Measurements from ENCODE around the gene NUTF2.
"Not testable (repeated sequence)": the region's sequence is repeated elsewhere in the genome, so short reads cannot be mapped to it uniquely, and the experiment has no call there.

NUTF2 gene

DNA sequence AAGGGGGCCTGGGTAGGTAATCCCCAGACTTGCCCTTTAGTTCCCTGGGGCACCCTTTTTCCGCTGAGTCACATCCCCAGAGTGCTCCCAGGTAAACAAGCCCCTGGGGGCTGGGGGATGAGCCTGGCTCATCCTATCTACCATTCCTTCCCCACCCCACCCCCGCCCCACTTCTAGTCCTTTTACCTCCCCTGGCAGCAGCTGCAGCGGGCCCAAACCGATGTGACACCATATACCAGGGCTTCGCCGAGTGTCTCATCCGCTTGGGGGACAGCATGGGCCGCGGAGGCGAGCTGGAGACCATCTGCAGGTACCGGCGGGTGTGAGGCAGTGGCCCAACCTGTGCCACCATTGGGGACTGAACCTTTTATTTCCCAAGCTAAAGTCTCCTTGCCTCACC, 38.8 kb downstream of the NUTF2 start:
- no peak for DNase-seq (ENCODE audit: low read depth in 2 of 2)

DNA sequence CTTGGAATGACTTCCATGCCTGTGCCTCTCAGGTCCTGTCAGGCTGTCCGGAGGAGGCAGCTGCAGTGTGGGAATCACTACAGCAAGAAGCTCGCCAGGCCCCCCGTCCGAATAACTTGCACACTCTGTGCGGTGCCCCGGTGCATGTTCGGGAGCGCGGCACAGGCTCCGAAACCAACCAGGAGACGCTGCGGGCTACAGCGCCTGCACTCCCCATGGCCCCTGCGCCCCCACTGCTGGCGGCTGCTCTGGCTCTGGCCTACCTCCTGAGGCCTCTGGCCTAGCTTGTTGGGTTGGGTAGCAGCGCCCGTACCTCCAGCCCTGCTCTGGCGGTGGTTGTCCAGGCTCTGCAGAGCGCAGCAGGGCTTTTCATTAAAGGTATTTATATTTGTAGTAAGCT, 39.2 kb downstream of the NUTF2 start:
- no peak for DNase-seq (ENCODE audit: low read depth in 2 of 2)

DNA sequence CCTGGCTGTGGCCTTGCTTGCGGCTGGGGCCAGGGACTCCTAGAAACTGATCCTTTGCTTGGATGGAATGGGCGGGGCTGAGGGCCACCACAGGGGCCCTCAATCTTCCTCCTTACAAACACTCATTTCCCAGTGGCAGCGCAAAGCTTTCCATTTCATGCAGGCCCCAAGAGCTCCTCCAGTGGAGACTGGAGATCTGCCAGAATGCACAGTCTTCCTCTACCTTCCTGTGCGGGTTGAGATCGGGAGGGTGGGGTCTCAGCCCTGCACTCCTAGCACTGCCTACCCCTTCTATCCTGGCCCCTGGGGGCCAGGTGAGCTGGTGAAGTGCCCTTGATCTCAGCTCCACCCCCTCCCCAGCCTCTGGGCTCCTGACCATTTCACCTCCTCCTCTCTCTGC, 39.7 kb downstream of the NUTF2 start:
- DNase-seq (ENCODE audit: low read depth in 2 of 2) = no peak

DNA sequence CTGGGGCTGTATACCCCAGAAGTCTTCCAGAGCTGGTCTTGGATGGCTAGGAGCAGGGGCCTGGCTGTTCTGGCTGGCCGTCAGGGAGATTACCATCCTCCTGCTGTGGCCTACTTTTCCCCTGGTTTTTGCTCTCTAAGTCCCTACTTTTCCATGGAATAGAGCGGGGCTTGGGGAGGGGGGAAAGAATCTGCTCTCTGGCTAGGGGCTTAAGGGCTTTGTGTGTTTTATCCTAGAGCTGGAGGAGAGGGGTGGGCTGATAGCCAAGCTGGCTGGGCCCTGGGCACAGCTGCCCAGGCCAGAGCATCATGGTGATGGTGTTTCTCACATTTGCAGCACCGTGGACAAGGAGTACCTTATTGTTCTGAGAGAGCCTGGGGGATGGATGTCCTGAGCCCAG, 41.6 kb downstream of the NUTF2 start:
- no peak for DNase-seq (ENCODE audit: low read depth in 2 of 2)

DNA sequence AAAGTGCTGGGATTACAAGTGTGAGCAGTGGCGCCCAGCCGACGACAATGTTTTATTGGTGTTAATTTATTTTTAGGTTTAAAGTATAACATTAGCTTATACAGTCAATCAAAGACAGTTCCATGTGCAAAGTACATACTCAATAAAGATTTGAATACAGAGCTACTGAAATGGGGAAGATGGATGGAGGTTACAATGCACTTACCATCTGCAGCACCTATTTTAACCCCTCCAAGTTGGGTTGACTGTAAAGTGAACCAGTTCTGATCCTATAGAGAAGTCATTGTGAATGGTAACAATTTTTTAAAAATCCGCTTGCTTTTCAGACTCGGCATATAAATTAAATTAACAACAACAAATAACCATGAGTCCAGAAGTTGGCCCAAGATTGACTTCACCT, 45.6 kb downstream of the NUTF2 start:
- no peak for DNase-seq (ENCODE audit: low read depth in 2 of 2)

DNA sequence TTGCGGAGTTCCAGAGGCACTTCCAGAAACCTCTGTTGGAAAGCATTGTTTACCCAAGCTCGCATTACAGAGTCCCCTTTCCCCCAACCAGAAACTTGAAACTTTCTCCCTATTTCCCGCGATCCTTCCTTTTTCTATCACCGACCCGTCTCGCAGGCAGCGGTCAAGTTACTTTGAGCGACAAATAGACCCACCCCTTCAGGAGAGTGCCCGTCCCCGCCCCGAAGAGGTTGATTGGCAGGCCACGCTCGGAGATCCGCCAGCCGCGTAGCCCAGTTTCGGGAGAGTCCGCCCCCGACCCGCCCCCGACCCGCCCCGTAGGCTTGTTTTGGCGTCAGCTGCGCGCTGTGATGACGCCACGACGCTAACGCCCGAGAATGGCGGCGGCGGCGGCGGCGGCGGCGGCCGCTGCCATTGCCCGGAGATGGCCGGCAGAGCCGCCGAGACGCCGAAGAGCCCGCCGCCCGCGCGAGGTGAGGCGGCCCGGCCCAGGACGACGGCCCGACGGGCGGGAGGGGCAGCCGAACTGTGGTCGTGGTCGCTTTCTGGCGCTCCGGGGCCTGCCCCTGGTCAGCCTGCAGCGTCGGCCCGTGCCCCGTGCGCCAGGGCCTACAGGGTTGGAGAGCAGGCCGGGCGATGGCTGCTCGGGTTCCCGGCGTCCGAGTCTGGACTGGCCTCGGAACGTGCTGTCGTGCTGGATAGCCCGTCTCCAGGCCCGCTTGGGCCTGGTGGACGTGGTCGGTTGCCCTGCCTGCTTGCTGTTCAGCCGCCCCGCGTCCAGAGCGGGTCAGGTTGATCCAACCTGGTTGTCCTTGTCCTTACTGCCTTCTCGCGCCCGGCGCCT, 46.4 kb downstream of the NUTF2 start, which contains the start of gene PSKH1:
Gene PSKH1 (plus strand): TSS at position 356 of the 844 bp plus-strand sequence. CDS start 15,496 bp downstream, outside the sequence.
- DNase-seq (ENCODE audit: low read depth in 2 of 2) = peak; percentile 89 to 96

DNA sequence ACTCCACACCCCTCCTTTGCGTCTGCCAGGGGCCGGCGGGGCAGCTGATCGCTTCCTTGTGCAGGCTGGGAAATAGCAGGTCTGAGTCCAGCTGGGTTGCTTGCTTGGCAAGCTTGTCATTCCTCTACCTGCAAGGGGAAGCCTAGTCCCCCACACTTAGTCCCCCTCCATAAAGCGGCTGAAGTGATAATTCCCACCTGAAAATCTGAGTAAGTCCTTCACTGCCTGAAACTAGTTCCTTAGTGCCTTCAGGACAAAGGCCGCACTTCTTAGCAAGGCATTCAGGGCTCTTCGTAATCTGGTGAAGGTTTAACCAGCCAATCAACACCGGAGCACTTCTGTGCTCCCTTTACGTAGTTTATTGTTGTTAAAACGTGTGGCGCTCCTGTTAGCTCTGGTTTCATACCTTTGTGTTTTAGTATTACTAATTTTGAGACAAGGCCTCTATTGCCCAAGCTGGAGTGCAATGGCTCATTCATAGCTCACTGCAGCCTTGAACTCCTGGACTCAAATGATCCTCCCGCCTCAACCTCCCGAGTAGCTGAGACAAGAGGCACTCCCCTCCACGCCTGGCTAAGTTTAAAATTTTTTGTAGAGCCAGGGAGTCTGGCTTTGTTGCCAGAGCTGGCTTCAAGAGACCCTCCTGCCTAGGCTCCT, 47.1 kb downstream of the NUTF2 start:
- DNase-seq (ENCODE audit: low read depth in 2 of 2) = no peak

DNA sequence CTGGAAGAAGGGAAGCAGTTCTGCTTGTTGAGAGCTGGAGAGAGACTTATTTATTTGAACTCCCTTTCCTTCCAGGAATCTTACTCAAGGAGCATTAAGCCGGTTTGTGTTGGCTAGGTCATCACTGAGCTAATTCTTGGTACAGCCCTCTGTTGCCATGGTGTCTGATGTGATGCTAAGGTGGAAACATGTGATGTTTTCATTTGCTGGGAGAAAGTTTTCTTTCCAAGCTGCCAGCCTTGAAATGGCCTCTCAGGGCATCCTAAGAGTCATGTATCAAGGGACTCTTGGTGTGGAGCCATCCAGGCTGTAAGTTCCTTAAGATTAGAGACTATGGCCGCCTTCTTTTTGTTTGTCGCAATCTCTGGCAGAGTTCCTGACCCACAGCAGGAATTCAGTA, 50.5 kb downstream of the NUTF2 start:
- DNase-seq (ENCODE audit: low read depth in 2 of 2) = no peak

DNA sequence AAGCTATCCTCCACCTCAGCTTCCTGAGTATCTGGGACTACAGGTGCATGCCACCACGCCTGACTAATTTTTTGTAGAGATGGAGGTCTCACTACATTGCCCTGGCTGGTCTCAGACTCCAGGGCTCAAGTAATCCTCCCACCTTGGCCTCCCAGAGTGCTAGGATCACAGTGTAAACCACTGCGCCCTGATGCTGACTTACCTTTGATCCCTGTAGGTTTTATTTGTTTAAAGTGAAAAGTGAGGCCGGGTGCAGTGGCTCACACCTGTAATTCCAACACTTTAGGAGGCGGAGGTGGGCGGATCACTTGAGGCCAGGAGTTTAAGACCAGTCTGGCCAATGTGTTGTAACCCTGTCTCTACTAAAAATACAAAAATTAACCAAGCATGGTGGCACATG, 55.0 kb downstream of the NUTF2 start:
- DNase-seq (ENCODE audit: low read depth in 2 of 2) = no peak

DNA sequence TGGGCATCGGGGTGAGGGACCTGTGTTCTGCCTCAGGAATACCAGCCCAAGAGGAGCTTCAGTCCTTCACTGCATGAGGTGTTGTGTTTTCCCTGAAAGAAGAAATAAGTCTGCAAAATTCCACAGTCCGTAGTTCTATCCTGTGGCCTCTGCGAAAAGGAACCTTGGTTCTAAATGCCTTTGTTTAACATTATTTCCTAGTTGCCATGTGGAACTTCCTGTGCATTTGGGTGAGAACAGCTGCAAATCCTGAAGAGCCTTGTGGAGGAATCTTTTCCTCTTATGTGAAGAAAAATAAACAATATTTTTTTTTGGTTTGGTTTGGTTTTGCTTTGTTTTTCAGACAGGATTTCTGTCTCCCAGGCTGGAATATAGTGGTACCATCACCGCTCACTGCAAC, 56.1 kb downstream of the NUTF2 start:
- DNase-seq (ENCODE audit: low read depth in 2 of 2) = no peak

DNA sequence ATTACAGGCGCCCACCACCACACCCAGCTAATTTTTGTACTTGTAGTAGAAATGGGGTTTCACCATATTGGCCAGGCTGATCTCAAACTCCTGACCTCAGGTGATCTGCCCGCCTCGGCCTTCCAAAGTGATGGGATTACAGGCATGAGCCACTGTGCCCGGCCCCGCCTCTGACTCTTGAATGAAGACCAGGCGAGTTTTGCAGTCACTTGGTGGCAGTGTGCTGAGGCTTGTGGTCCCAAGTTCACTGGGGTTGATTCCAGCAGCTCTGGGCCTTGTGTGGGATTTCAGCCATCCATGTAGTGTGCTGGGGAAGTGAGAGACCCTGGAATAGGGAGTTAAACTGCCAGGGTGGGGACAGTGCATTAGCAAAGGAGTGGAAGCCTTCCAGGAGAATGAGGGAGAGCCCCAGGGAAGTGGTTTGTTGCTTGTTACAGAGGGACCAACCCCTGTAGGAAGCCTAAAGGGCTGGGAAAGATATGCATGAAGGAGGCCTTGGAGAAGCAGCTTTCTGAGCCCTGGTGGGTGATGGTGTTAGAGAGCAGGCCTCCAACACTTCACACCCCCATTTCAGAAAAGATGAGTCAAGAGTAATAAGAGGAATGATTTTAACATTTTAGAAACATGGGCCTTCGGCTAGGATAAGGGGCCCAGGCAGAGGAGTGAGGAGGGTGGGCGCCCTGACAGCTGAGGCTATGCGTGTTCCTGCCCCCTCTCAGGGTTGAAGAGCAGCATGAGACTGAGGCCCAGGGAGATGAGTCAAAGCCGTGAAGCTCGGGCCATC, 60.9 kb downstream of the NUTF2 start:
- no peak for DNase-seq (ENCODE audit: low read depth in 2 of 2)

DNA sequence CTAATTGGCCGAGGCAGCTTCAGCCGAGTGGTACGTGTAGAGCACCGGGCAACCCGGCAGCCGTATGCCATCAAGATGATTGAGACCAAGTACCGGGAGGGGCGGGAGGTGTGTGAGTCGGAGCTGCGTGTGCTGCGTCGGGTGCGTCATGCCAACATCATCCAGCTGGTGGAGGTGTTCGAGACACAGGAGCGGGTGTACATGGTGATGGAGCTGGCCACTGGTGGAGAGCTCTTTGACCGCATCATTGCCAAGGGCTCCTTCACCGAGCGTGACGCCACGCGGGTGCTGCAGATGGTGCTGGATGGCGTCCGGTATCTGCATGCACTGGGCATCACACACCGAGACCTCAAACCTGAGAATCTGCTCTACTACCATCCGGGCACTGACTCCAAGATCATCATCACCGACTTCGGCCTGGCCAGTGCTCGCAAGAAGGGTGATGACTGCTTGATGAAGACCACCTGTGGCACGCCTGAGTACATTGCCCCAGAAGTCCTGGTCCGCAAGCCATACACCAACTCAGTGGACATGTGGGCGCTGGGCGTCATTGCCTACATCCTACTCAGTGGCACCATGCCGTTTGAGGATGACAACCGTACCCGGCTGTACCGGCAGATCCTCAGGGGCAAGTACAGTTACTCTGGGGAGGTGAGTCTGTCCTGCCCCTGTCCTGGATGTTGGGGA, 62.5 kb downstream of the NUTF2 start:
- DNase-seq (ENCODE audit: low read depth in 2 of 2) = no peak

DNA sequence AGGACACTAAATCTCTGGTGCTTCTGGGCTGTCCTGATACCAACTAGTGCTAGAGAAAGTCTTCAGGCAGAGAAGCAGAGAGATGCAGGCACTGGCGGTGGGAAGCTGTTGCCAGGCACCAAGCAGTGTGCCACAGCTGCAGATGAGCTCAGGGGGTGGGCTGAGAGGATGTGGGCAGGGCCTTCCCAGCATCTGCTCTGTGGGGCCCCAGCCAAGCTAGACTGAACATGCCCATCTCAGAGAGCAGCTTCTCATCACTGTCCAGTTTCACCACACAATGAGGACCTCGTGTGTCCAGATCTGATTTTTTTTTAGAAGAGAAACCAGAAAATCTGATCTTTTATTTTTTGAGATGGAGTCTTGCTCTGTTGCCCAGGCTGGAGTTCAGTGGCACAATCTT, 63.4 kb downstream of the NUTF2 start:
- no peak for DNase-seq (ENCODE audit: low read depth in 2 of 2)

DNA sequence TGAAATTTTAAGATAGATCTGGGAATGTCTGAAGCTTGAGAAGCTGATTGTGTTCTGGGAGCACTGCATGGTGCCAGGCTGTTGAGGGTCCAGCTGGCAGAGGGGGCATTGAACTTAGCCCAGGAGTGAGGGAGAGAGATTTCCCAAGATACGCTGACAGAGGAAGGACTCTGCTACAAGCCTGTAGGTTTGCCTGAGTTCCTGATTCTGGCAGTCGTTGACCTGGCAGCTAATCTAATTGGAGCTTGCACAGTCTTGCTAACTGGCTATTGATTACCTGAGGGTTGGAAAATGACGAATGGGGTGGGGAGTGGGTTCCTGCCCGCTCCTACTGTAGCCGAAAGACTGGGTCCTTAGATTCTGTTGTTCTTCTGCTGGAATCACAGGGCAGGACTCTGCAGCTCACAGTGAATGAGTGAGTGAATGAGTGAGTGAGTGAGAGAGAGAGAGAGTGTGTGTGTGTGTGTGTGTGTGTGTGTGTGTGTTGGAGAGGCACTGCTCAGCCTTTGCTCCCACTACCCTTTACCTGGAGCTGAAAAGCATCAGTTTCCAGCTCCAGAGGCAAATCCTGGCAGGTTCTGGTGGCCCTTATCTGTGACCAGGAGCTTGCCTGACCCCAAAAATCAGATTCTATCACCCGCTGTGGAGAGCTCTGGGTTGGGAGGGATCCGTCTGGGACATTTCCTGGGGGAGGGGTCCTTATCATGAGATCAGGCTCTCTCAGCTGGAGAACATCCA, 68.2 kb downstream of the NUTF2 start:
- DNase-seq (ENCODE audit: low read depth in 2 of 2) = no peak

DNA sequence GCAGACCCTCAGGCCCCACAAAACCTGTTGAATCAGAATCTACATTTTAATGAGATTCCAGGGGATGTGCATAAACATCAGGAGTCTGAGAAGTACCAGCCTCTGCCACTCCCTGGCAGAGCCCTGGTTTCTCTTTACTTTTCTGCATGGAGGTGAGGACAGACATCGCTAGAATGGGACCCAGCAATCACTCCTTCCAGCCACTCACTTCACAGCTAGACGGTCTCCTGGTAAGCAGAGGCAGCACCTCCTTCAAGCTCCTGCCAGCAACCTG, 68.7 kb downstream of the NUTF2 start:
- not testable (repeated sequence) for DNase-seq (ENCODE audit: low read depth in 2 of 2)

DNA sequence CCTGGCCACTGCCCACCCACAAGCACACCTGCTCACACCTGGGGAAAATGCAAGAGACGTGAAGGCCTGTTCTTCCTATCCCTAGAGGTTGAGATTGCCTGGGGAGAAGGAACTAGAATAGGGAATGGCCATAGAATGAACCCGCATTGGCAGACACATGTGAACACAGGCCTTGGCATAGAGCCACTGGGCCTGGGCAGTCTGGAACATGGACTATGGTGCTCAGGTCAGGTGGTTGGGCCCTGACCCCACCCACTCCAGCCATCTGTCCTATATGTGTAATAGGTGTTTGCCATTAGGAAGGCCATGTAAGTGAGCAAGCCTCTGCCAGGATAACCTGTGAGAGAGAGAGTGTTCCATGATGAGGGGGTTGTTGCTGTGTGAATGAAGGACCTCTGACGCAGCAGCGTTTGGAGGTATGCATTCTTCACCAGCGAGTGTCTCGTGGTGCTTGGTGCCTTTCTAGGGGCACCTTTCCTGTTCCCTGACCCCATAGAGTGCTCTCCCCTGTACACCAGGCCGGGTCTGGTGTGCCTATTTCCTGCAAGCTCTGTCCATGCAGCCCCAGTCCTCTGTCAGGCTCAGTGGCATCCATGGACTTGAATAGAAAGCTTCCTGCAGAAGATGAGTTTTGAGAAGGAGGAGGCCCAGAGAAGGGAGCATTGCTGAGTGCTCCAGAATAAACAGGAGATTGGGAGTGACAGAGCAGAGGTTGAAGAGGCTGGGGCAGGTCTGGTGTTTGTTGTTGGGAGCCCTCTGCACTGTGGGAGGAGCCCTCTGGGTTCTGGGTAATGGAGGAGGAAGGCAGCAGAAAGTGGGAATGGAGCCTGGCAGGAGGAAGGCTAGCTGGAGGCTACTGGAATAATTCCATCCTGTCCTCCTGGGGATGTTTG, 69.3 kb downstream of the NUTF2 start:
- no peak for DNase-seq (ENCODE audit: low read depth in 2 of 2)

DNA sequence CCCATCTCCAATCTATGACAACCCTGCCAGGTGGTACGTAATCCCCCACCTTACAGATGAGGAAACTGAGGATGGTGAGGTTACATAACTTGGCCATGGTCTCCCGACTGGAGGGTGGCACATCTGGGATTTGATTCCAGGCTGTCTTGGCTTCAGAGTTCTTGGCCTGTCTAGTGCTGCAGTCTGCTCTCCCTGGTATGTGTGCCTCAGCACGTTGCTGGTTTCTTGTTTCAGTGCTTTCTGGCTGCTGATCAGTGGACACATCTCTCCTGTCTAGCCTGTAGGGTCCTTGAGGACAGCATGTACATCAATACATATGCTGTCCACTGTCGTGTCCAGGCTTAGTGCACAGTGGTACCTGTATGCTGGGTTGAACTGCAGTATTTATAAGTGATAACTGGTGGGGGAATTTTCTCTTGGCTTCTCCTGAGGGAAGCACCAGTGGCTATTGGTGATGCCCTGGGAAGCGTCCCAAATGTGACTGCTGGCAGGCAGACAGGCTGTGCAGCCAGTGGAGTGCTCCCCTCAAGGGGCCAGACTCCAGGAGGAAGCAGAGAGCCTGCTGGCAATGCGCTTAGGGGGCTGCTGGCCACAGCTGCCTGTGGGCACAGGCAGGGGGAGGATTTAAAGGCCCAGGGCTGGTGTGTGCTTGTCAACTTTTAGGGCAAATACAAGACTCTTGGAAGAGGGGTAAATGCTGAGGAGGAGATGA, 70.6 kb downstream of the NUTF2 start:
- DNase-seq (ENCODE audit: low read depth in 2 of 2) = no peak

DNA sequence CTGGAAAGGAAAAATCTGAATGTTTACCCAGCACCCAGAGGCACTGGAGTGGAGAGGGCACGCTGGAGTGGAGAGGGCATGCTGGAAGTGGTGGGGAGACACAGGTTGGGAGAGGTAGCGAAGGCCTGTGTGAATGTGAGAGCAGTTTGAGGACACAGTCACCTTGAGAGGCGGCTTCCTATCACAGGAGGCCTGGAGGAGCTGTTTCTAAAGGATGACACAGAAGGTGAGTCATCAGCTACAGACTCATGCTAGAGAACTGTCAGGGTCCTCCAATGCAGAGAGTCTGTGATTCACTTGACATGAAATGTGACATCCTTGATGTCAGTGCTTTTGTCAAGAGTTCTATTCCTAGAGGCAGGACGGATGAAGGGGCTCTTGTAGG, 71.1 kb downstream of the NUTF2 start:
- peak in 1 of 2 donors; percentile 47 for DNase-seq (ENCODE audit: low read depth in 2 of 2)

DNA sequence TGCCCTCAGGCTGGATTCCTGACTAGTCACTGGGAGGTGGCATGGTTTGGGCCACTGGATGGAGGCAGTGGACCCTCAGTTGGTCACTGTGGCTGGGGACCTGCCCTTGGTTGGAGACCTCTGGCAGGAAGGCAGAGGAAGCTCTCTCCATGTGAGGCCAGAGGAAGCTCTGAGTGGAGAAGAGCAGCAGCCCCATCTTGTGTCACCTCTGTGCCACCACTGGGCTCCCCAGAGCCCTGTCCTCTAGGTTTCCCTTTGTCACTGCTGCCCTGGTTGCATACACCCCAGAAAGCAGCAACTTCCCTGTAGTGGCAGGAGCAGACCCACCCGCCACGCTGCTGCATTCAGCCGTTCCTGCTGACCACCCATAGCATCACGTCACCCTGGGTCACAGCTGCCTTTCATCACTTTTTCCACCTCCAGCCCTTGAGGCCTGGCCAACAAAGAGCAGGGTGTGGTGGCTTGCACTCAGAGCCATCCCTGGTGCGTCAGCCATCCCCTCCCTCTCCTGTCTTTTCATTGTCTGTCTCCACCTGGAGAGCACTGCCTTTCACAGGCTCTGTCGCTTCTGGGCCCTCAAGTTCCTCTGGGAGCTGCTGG, 73.0 kb downstream of the NUTF2 start:
- no peak for DNase-seq (ENCODE audit: low read depth in 2 of 2)
